ENCODE measurements around the gene RASGRP2.

Gene RASGRP2

GRCh38 chr11:64768300-64768694 is 24.4 kb upstream of the RASGRP2 start:
- DNase-seq (ENCODE audit: low spot score) = no peak
- no peak for TF ChIP-seq CTCF (IDR thresholded peaks at IDR 0.05; ENCODE audit: extremely low read depth, missing control alignments)

- peak; percentile 64 for DNase-seq (ENCODE audit: low spot score)
- peak; percentile 63 for TF ChIP-seq CTCF (IDR thresholded peaks at IDR 0.05; ENCODE audit: extremely low read depth, missing control alignments)
These were observed 23.7 kb upstream of the RASGRP2 start for GRCh38 chr11:64767344-64768299.

GRCh38 chr11:64766881-64767280 is 22.9 kb upstream of the RASGRP2 start:
- DNase-seq (ENCODE audit: low spot score) = no peak
- no peak for TF ChIP-seq CTCF (IDR thresholded peaks at IDR 0.05; ENCODE audit: extremely low read depth, missing control alignments)

DNA sequence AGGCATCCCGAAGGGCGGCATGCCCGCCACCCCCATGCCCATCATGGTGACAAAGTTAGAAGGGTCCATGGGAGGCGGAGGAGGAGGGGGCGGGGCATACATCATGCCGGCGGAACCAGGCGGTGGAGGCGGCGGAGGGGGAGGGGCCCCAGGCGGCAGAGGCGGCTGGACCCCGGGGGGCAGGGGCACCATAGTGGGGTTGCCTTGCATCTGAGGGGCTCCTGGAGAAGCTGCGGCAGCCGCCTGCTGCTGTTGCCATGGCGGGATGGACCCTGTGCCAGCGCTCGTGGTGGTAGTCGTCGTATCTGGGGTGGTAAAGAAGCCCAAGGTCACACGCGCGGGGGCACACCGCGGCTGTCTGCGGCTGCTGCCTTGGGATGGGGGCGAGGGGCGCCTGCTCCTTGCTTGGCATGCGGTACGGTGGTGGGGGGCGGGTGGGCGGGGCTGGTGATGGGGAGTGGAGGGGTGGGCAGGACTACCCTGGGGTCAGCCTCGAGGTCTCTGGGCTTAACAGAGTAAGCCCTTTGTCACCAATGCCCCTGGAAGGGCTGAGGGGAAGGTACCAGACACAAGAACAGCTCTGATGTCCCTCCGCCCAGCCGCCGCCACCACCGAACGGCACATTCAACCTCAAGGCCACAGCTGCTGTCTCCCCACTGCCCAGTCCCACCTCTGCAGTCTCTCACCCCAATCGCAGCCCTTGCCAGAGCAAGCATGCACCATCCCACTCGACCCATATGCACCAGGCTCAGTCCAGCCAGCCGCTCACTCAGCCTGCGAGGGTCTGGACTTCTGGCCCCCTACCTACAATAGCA is 22.1 kb upstream of the RASGRP2 start:
- DNase-seq (ENCODE audit: low spot score) = no peak
- TF ChIP-seq CTCF (IDR thresholded peaks at IDR 0.05; ENCODE audit: extremely low read depth, missing control alignments) = no peak

DNA sequence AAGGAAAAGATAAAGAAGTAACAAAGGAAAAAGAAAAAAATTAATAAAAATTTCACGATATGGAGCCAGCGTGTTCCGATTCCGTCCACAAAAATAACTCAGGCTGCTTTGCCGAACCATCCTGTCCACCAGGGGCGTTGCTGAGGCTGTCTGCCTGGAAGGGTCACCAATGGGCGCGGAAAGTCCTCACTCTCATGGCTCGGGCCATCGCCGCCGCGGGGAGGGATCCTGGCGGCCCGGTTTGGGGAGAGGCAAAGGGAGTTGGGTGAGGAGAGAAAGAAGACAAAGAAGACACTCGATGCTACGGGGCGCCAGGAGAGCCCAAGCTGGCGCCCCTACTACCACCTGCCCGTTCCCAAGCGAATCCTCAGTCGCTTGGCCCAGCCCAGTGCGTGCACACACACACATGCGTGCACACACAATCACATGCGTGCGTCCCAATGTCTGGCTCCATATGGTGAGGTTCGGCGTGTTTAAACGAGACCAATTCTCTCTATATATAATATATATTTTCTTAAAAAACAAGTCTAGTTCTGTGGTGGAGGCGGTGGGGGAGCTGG is 21.4 kb upstream of the RASGRP2 start:
- TF ChIP-seq CTCF (IDR thresholded peaks at IDR 0.05; ENCODE audit: extremely low read depth, missing control alignments) = no peak
- no peak for DNase-seq (ENCODE audit: low spot score)

DNA sequence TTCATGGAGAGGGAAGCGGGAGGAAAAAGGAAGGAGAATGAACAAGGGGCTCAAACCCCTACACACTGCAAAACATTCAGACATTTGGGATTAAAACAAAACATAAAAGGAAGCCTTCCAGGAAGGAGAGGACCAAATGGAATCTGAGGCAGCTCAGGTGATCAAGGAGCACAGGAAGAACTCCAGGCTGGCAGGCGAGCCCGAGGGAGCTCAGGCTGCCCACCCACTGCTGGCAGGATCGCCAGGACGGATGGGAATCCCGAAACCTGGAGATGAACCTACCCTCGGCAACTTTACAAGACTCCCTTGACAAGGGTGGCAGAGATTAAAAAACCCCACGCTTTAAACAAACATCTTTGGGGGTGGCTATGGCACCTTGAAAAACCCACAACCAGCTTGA is 20.8 kb upstream of the RASGRP2 start:
- no peak for TF ChIP-seq CTCF (IDR thresholded peaks at IDR 0.05; ENCODE audit: extremely low read depth, missing control alignments)
- no peak for DNase-seq (ENCODE audit: low spot score)

All from GM20000 (cell line).